ENCODE data around the gene TTC23L.
A peak's percentile ranks its signal among the peaks of the same experiment; 100 is the strongest.
"Not testable (repeated sequence)": the region's sequence is repeated elsewhere in the genome, so short reads cannot be mapped to it uniquely, and the experiment has no call there.

TTC23L gene

DNA sequence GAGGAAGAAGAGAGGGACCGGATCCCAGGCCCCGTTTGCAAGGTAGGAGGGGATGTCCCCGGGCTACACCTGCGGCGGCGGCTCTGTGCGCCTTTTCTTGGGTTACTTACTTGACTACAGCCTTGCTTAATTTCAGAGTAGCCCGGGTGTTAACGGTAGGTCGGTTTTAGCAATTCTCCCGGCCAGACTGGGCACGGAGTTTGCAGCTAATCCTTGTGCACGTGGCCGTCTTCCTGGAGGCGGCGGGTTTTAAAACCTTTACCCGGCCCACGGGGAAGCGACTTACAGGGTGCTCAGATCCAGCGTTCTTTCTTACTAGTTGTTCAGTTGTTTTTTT lies 76.9 kb downstream of the TTC23L start:
- TF ChIP-seq, protein P1, sequence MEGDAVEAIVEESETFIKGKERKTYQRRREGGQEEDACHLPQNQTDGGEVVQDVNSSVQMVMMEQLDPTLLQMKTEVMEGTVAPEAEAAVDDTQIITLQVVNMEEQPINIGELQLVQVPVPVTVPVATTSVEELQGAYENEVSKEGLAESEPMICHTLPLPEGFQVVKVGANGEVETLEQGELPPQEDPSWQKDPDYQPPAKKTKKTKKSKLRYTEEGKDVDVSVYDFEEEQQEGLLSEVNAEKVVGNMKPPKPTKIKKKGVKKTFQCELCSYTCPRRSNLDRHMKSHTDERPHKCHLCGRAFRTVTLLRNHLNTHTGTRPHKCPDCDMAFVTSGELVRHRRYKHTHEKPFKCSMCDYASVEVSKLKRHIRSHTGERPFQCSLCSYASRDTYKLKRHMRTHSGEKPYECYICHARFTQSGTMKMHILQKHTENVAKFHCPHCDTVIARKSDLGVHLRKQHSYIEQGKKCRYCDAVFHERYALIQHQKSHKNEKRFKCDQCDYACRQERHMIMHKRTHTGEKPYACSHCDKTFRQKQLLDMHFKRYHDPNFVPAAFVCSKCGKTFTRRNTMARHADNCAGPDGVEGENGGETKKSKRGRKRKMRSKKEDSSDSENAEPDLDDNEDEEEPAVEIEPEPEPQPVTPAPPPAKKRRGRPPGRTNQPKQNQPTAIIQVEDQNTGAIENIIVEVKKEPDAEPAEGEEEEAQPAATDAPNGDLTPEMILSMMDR (conservative IDR thresholded peaks at IDR 0.05; ENCODE audit: low read depth, low read length): no peak
- H3K4me3 ChIP-seq (ENCODE audit: low read depth, low read length): peak overlapping the region; percentile 96
- DNase-seq (ENCODE audit: low read depth): peak; percentile 7

DNA sequence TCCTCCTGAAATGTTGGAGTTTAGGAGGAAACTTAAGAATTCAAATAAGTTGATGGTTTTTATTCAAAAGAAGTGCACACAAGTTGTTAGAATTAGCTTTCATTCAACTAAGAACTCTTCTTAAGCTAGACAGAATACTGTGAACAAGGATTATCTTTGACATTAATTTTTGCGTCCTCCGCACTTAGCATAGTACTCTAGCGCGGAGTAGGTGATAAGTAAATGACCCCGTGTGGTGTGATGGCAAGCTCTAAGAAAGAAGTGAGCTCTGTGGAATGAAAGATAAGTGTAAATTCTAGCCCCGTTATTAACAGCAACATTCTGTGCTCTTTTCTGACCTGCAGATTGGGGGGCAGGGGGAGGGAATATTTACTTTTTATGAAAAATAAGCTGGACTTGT lies 77.6 kb downstream of the TTC23L start:
- peak overlapping the region; percentile 96 for H3K4me3 ChIP-seq (ENCODE audit: low read depth, low read length)
- TF ChIP-seq, protein P1 (conservative IDR thresholded peaks at IDR 0.05; ENCODE audit: low read depth, low read length): no peak
- no peak for DNase-seq (ENCODE audit: low read depth)

GRCh38 chr5:34918025-34918424 lies 79.1 kb downstream of the TTC23L start:
- TF ChIP-seq, protein P1 (conservative IDR thresholded peaks at IDR 0.05; ENCODE audit: low read depth, low read length): no peak
- H3K4me3 ChIP-seq (ENCODE audit: low read depth, low read length): no peak overlapping the region
- DNase-seq (ENCODE audit: low read depth): no peak

DNA sequence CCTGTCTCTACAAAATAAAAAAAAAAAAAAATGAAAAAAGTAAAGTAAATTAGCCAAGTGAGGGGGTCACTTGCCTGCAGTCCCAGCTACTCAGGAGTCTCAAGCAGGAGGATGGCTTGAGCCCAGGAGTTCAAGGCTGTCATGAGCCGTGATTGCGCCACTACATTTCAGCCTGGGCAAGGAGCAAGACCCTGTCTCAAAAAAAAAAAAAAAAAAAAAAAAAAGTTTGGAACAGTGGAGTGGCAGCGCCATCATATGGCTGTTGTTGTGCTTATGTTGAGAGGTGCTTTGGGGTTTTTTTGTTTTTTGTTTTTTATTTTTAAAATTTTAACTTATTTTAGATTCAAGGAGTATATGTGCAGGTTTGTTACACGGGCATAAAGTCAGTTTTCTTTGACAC lies 80.1 kb downstream of the TTC23L start:
- TF ChIP-seq, protein P1 (conservative IDR thresholded peaks at IDR 0.05; ENCODE audit: low read depth, low read length): peak; percentile 45
- H3K4me3 ChIP-seq (ENCODE audit: low read depth, low read length): no peak overlapping the region
- peak; percentile 18 for DNase-seq (ENCODE audit: low read depth)

- not testable (repeated sequence) for H3K4me3 ChIP-seq (ENCODE audit: low read depth, low read length); DNase-seq (ENCODE audit: low read depth)
Measured at GRCh38 chr5:34923256-34923655, 84.3 kb downstream of the TTC23L start.

- TF ChIP-seq, protein P1 (conservative IDR thresholded peaks at IDR 0.05; ENCODE audit: low read depth, low read length): no peak
- no peak overlapping the region for H3K4me3 ChIP-seq (ENCODE audit: low read depth, low read length)
- DNase-seq (ENCODE audit: low read depth): peak; percentile 91
Measured at GRCh38 chr5:34923694-34924461, 84.9 kb downstream of the TTC23L start.

DNA sequence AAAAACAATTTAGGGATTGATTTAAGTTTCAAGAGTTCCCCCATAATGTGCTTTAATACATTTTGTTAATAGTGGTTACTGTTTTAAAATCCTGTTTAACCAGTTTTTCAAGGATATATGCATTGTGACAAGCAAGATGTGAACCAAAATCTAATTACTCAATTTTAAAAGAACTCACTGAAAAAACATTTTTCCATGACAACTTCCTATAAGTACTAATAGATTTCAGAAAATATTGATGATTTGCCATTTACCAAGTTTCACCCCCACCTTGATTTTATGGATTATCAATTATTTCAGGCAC lies 85.5 kb downstream of the TTC23L start:
- no peak for DNase-seq (ENCODE audit: low read depth)
- H3K4me3 ChIP-seq (ENCODE audit: low read depth, low read length): no peak overlapping the region
- TF ChIP-seq, protein P1 (conservative IDR thresholded peaks at IDR 0.05; ENCODE audit: low read depth, low read length): no peak

Data from choroid plexus epithelial cell (primary cell).